ENCODE results near the gene PFDN4.
"Not testable (repeated sequence)": the region's sequence is repeated elsewhere in the genome, so short reads cannot be mapped to it uniquely, and the experiment has no call there.

PFDN4 gene

DNA sequence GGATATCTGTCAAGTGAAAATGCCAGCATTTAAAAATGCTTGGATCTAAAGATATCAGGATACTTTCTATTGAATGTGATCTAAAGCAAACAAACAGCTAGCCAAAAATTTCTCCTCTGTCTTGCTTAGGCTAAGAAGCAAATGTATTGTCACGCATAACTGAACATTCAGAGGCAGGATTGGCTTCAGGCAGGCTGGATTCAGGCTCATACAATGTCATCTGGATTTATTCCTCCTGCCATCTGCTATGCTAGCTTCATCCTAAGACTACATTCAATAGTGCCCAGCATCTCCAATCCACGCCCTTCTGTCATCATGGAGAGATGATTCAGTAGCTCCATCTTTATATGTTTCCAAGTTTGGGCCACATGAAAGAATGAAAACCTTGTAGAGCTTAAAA lies 27.1 kb downstream of the PFDN4 start (continued):
- TF ChIP-seq ZNF19 (tag by site-specific recombination; IDR thresholded peaks at IDR 0.05; ENCODE audit: low read depth) (no peak), ZNF114 (tag by site-specific recombination; IDR thresholded peaks at IDR 0.05) (no peak)

DNA sequence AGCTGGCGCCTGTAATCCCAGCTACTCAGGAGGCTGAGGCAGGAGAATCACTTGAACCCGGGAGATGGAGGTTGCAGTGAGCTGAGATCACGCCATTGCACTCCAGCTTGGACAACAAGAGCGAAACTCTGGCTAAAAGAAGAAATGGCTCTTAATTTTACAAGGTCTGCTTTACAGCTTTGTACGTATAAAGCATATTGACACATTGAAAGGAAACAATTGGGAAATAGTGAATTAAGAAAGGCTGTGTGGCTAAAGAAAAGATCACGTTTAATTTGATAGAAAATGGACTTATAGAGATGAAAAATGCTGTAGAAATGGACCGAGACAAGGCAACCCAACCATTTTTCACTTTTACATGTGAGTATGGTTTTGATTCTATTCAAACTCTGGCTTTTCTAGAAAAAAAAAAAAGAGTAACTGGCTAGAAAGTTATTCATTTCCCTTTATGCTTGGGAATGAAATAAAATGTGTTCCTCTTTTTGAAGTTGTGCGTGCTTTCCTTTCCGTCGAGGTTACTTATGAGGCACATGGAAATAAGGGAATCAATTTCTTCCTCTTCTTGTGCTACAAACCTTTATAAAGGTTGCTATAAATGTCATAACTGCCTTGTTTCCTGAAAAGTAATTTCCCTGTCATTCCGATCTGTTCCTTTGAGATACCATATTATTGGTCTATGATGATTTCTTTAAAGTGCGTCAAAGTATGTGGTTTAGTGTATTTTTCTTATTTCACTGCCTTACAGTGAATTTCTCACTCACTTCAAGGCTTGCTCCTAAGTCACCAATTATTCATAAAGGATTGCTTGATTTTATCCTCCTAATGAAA lies 29.4 kb downstream of the PFDN4 start:
- POLR2A ChIA-PET = no interaction called here
- H3K36me3 ChIP-seq (ENCODE audit: control insufficient read depth in 2 of 2, insufficient read depth in 1 of 2, low read length in 2 of 2) = no peaks in the 10 kb centered on the region
- H3K27ac ChIP-seq (ENCODE audit: extremely low read depth, low read depth, low read length) = no peak overlapping the region
- CTCF ChIA-PET = interaction anchor here (0.6 to 1.5 kb wide), 3 partner anchors 19 to 213 kb away, joined by 3 to 4 read pairs (median 3); no protein-coding TSS in a partner anchor
- no peak overlapping the region for H3K4me3 ChIP-seq (ENCODE audit: low read depth, low read length)
- H3K9me3 ChIP-seq (ENCODE audit: control insufficient read depth, insufficient read depth, low read depth, low read length) = no peaks in the 10 kb centered on the region
- H3K4me1 ChIP-seq (ENCODE audit: control insufficient read depth, insufficient read depth, low read length) = no peaks in the 10 kb centered on the region
- no peak for TF ChIP-seq ZNF610 (tag by site-specific recombination; IDR thresholded peaks at IDR 0.05; ENCODE audit: borderline replicate concordance)
- TF ChIP-seq SP3 (tag by site-specific recombination; IDR thresholded peaks at IDR 0.05) = no peak
- no peak for TF ChIP-seq ZNF571 (tag by site-specific recombination; IDR thresholded peaks at IDR 0.05)
- no peak for TF ChIP-seq ZNF529 (tag by site-specific recombination; IDR thresholded peaks at IDR 0.05; ENCODE audit: insufficient replicate concordance)
- TF ChIP-seq ZNF707 (tag by site-specific recombination; IDR thresholded peaks at IDR 0.05) = no peak

DNA sequence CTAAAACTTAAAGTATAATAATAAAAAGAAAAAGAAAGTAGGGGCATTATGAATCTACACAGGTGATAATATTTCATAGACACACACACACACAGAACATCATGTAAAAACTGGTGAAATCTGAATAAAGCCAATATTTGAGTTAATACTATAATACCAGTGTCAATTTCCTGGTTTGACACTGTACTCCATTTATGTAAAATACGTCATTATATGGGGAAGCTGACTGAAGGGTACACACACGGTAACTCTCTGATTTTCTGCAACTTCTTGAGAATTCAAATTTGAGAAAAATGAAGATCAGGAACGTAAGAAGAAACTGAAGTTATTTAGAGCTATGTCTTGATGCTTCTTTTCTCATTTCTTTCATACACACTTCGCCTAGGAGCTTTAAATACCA lies 36.2 kb downstream of the PFDN4 start:
- no peaks in the 10 kb centered on the region for H3K9me3 ChIP-seq (ENCODE audit: control insufficient read depth, insufficient read depth, low read depth, low read length)
- TF ChIP-seq, protein P1, sequence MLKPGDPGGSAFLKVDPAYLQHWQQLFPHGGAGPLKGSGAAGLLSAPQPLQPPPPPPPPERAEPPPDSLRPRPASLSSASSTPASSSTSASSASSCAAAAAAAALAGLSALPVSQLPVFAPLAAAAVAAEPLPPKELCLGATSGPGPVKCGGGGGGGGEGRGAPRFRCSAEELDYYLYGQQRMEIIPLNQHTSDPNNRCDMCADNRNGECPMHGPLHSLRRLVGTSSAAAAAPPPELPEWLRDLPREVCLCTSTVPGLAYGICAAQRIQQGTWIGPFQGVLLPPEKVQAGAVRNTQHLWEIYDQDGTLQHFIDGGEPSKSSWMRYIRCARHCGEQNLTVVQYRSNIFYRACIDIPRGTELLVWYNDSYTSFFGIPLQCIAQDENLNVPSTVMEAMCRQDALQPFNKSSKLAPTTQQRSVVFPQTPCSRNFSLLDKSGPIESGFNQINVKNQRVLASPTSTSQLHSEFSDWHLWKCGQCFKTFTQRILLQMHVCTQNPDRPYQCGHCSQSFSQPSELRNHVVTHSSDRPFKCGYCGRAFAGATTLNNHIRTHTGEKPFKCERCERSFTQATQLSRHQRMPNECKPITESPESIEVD (tag by site-specific recombination; IDR thresholded peaks at IDR 0.05) = no peak
- no peak for TF ChIP-seq YY2 (tag by site-specific recombination; IDR thresholded peaks at IDR 0.05)
- TF ChIP-seq ZNF266 (tag by site-specific recombination; IDR thresholded peaks at IDR 0.05; ENCODE audit: low read depth) = no peak
- no peak for TF ChIP-seq ZNF530 (tag by site-specific recombination; IDR thresholded peaks at IDR 0.05; ENCODE audit: low read depth)
- ChIA-PET POLR2A (no interaction called here), CTCF (no interaction called here)
- no peak overlapping the region for H3K4me3 ChIP-seq (ENCODE audit: low read depth, low read length)
- no peaks in the 10 kb centered on the region for H3K4me1 ChIP-seq (ENCODE audit: control insufficient read depth, insufficient read depth, low read length)
- no peaks in the 10 kb centered on the region for H3K36me3 ChIP-seq (ENCODE audit: control insufficient read depth in 2 of 2, insufficient read depth in 1 of 2, low read length in 2 of 2)
- no peak overlapping the region for H3K27ac ChIP-seq (ENCODE audit: extremely low read depth, low read depth, low read length)

DNA sequence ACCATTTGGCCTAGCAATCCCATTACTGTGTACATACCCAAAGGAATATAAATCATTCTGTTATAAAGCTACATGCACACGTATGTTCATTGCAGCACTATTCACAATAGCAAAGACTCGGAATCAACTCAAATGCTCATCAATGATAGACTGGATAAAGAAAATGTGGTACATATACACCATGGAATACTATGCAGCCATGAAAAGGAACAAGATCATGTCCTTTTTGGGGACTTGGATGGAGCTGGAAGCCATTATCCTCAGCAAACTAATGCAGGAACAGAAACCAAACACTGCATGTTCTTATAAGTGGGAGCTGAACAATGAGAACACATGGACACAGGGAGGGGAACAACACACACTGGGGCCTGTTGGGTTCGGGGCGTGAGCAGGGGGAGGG lies 40.8 kb downstream of the PFDN4 start:
- H3K9me3 ChIP-seq (ENCODE audit: control insufficient read depth, insufficient read depth, low read depth, low read length); H3K36me3 ChIP-seq (ENCODE audit: control insufficient read depth in 2 of 2, insufficient read depth in 1 of 2, low read length in 2 of 2); POLR2A ChIA-PET; H3K4me1 ChIP-seq (ENCODE audit: control insufficient read depth, insufficient read depth, low read length); H3K4me3 ChIP-seq (ENCODE audit: low read depth, low read length); CTCF ChIA-PET; H3K27ac ChIP-seq (ENCODE audit: extremely low read depth, low read depth, low read length): not testable (repeated sequence)
- TF ChIP-seq ZNF146 (tag by site-specific recombination; IDR thresholded peaks at IDR 0.05) = peak; percentile 87

DNA sequence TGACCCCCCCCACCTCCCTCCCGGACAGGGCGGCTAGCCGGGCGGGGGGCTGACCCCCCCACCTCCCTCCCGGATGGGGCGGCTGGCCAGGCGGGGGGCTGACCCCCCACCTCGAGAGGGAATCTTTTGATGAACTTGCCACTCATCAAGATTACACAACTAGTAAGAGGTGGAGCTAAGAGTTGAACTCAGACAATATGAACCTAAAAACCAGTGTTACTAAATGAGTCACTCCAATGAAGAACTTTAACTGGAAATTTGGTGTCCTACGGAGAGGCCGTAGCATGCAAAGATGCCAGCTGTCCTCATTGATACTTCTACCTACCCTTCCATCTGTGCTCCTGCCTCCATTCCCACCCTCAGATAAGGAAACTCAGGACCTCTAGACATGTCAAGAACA lies 42.8 kb downstream of the PFDN4 start:
- Histone ChIP-seq H3K27ac (ENCODE audit: extremely low read depth, low read depth, low read length) (no peak overlapping the region), H3K4me1 (ENCODE audit: control insufficient read depth, insufficient read depth, low read length) (no peaks in the 10 kb centered on the region), H3K9me3 (ENCODE audit: control insufficient read depth, insufficient read depth, low read depth, low read length) (no peaks in the 10 kb centered on the region), H3K36me3 (ENCODE audit: control insufficient read depth in 2 of 2, insufficient read depth in 1 of 2, low read length in 2 of 2) (no peaks in the 10 kb centered on the region), H3K4me3 (ENCODE audit: low read depth, low read length) (no peak overlapping the region)
- ChIA-PET CTCF (interaction anchor here (0.7 kb wide), 1 partner anchor 124 kb away, joined by 3 read pairs; no protein-coding TSS in a partner anchor), POLR2A (no interaction called here)
- TF ChIP-seq ZNF558 (tag by site-specific recombination; IDR thresholded peaks at IDR 0.05) (no peak), BCL11B (tag by site-specific recombination; IDR thresholded peaks at IDR 0.05; ENCODE audit: low read depth) (no peak)

Data from HEK293 (cell line).